ENCODE data around the gene ZDHHC22. TPM values are rescaled to one million over a fixed set of nuclear protein-coding genes. Genes with fewer than 3 reads are reported as not detected.

ZDHHC22 gene
- total RNA-seq, 1 donor from 2014 or later, result 0.40 TPM

DNA sequence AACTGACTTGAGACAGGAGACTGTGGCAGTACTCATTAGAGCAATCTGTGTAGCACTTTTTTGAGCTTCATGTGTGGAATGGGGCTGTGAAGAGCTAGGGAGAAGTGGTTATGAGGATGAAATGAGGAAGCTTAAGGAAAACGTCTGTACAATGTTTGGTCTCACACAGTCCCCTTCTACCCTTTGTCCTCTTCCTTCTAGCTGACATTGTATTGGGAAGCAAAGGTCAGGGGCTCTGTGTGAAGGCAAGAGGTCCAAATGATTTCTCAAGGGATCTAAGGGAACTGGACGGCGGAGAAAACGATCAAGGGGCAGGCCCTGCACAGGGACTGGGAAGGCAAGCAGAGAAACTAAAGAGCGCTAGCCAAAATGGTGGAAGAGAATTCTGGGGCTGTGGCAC lies 56.6 kb downstream of the ZDHHC22 start:
- no peak for DNase-seq (ENCODE audit: low read depth)

DNA sequence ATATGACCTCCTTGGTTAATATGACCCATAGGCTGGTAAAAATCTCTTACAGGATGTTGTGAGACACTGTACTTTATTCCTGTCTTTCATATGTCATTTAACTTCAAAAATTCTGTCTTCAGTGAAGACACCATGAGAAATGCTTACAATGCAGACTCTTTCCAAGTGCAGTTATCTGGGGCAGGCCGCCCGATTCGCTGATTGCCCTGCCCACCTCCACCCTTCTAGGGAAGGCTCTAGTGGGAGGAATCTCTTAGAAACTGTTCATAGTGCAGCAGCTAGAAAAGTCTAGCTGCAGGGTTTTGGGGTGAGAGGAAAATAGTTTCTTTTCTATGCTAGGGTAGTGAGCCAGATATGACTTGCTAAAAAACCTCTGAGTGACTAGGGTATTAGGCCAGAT lies 58.5 kb downstream of the ZDHHC22 start:
- no peak for DNase-seq (ENCODE audit: low read depth)

- no peak for DNase-seq (ENCODE audit: low read depth)
These were observed 59.2 kb downstream of the ZDHHC22 start for GRCh38 chr14:77082356-77082755.

Other genes starting within 250 kb of the ZDHHC22 start
- 78.2 and 114 TPM in 2 replicates for gene IRF2BPL, start 113.1 kb downstream of the ZDHHC22 start, total RNA-seq
- gene CIPC, start 43.5 kb downstream of the ZDHHC22 start, total RNA-seq, result 30.7 and 42.9 TPM in 2 replicates
- 0.08 and 0.16 TPM in 2 replicates for gene TMEM63C, start 40.0 kb upstream of the ZDHHC22 start, total RNA-seq
- gene NGB, start 129.4 kb upstream of the ZDHHC22 start, total RNA-seq, result not detected in 2 replicates
- 15.9 and 17.6 TPM in 2 replicates for gene POMT2, start 179.1 kb upstream of the ZDHHC22 start, total RNA-seq
- gene GSTZ1, start 179.2 kb upstream of the ZDHHC22 start, total RNA-seq, result 35.1 and 40.1 TPM in 2 replicates
- 5.5 and 6.0 TPM in 2 replicates for gene TMED8, start 235.3 kb upstream of the ZDHHC22 start, total RNA-seq
- gene SAMD15, start 235.6 kb upstream of the ZDHHC22 start, total RNA-seq, result 0.99 and 1.7 TPM in 2 replicates

All from myocyte (in vitro differentiated cells).